B cell (primary cell): Measurements from ENCODE around the gene TBX10. TPM values are rescaled to one million over a fixed set of nuclear protein-coding genes. Genes with fewer than 3 reads are reported as not detected.

ENCODE experiments used
- ATAC-seq: fragments of 200-7000 bp; cut with Tn5 transposase; one replicate; pipeline ENCODE4 v1.10.0; 2021; ENCODE audit warnings: low read depth, mild to moderate bottlenecking, moderate number of reproducible peaks, moderate library complexity
- CTCF ChIA-PET: fragments of 350-600 bp; sonication (Branson Sonifier 250); formaldehyde crosslinking; loops from one replicate; lab custom pipeline; 2021; ENCODE audit warnings: antibody characterized with exemption, inconsistent platforms; lab: Charles Lee
- POLR2A ChIA-PET: fragments of 350-600 bp; sonication (Branson Sonifier 250); formaldehyde crosslinking; loops from one replicate; lab custom pipeline; 2021; ENCODE audit warnings: antibody characterized with exemption; lab: Charles Lee
- DNase-seq: peaks from one replicate; pipeline ENCODE4 v3.0.0; 2013
- H2AFZ ChIP-seq: 2 replicates; pipeline ENCODE4 v1.6.1; 2012; ENCODE audit warnings: mild to moderate bottlenecking, low read depth, low read length; ENCODE audit not compliant: insufficient read depth, poor library complexity, severe bottlenecking
- H3K27ac ChIP-seq, 2 donors: 1 replicate in 1 of 2; 2 replicates in 1 of 2; pipeline ENCODE4 v1.5.1; 2012 to 2013; ENCODE audit warnings: low read length in 2 of 2, mild to moderate bottlenecking in 2 of 2, moderate library complexity in 1 of 2
- H3K27me3 ChIP-seq, 4 experiments: fragments of 200-600 bp in 1 of 4; sonication (generic) in 1 of 4; replicated peaks in 1 of 4; 1 replicate in 2 of 4; 2 replicates in 2 of 4; pipeline versions ENCODE4 v1.6.1 to v1.7.0; 2013 to 2016; ENCODE audit warnings: low read length in 3 of 4, mild to moderate bottlenecking in 2 of 4, mixed read lengths in 1 of 4, moderate library complexity in 1 of 4; ENCODE audit not compliant: insufficient read depth in 4 of 4, control insufficient read depth in 3 of 4; ENCODE audit errors: control extremely low read depth in 1 of 4
- H3K36me3 ChIP-seq, 2 experiments: replicated peaks in 1 of 2; 1 replicate in 1 of 2; 2 replicates in 1 of 2; pipeline versions ENCODE4 v1.6.1 to v1.7.1; 2013; ENCODE audit warnings: low read length in 1 of 2; ENCODE audit not compliant: insufficient read depth in 2 of 2, control insufficient read depth in 1 of 2; ENCODE audit errors: control extremely low read depth in 1 of 2, extremely low read depth in 1 of 2
- H3K4me1 ChIP-seq, 2 donors: fragments of 200-600 bp in 1 of 2; sonication (generic) in 1 of 2; 1 replicate in 1 of 2; 2 replicates in 1 of 2; pipeline versions ENCODE4 v1.5.1 to v1.6.1; 2013 to 2017; ENCODE audit warnings: low read length in 2 of 2; ENCODE audit not compliant: control insufficient read depth in 2 of 2, insufficient read depth in 2 of 2
- H3K4me2 ChIP-seq: replicated peaks from 2 replicates; pipeline ENCODE3; 2012; ENCODE audit warnings: mild to moderate bottlenecking, low read depth, low read length; ENCODE audit not compliant: poor library complexity, severe bottlenecking
- H3K4me3 ChIP-seq, 5 experiments: fragments of 200-600 bp in 1 of 5; sonication (generic) in 1 of 5; 1 replicate in 3 of 5; 2 replicates in 2 of 5; pipeline versions ENCODE4 v1.5.1 to v1.7.0; 2011 to 2016; ENCODE audit warnings: low read length in 4 of 5, mild to moderate bottlenecking in 4 of 5, low read depth in 2 of 5, control low read depth in 1 of 5, moderate library complexity in 1 of 5; ENCODE audit not compliant: insufficient read depth in 1 of 5; ENCODE audit errors: control extremely low read depth in 1 of 5, extremely low read depth in 1 of 5
- H3K79me2 ChIP-seq: fragments of 200-600 bp; sonication (generic); one replicate; pipeline ENCODE4 v1.6.0; 2016; ENCODE audit warnings: low read length; ENCODE audit not compliant: control insufficient read depth, insufficient read depth
- H3K9ac ChIP-seq: fragments of 200-600 bp; sonication (generic); 2 replicates; pipeline ENCODE4 v1.6.1; 2017; ENCODE audit warnings: mild to moderate bottlenecking, low read length, moderate library complexity
- H3K9me3 ChIP-seq, 3 donors: one replicate each; pipeline versions ENCODE4 v1.6.1 to v1.7.1; 2013; ENCODE audit warnings: low read length in 2 of 3; ENCODE audit not compliant: control insufficient read depth in 2 of 3, insufficient read depth in 1 of 3; ENCODE audit errors: control extremely low read depth in 1 of 3
- H4K20me1 ChIP-seq: 2 replicates; pipeline ENCODE4 v1.6.0; 2012; ENCODE audit warnings: mild to moderate bottlenecking, low read length; ENCODE audit not compliant: insufficient read depth, control insufficient read depth, poor library complexity, severe bottlenecking
- H3K27ac Mint-ChIP-seq: one replicate; pipeline ENCODE4 v1.8.0; 2021; ENCODE audit warnings: mixed read lengths
- H3K27me3 Mint-ChIP-seq: one replicate; pipeline ENCODE4 v1.8.0; 2021; ENCODE audit warnings: mixed read lengths
- H3K4me1 Mint-ChIP-seq: one replicate; pipeline ENCODE4 v1.8.0; 2021; ENCODE audit warnings: mixed read lengths
- H3K4me3 Mint-ChIP-seq: one replicate; pipeline ENCODE4 v1.8.0; 2021; ENCODE audit warnings: mixed read lengths
- H3K9me3 Mint-ChIP-seq: one replicate; pipeline ENCODE4 v1.8.0; 2022; ENCODE audit warnings: mixed read lengths; ENCODE audit not compliant: insufficient read depth
- EZH2 ChIP-seq: IDR thresholded peaks from 2 replicates; pipeline ENCODE4 v1.6.1; 2012; ENCODE audit warnings: borderline replicate concordance, low read depth, mild to moderate bottlenecking, moderate library complexity, low read length; ENCODE audit not compliant: insufficient read depth, poor library complexity, severe bottlenecking
- WGBS: methylation state at CpG from one replicate; pipeline ENCODE4 v1.1.5; 2013; ENCODE audit warnings: missing lambda C conversion rate; ENCODE audit not compliant: insufficient coverage; 5-methylcytosine and 5-hydroxymethylcytosine counted together
- intact Hi-C: fragments of 100-400 bp; cut with micrococcal nuclease; formaldehyde crosslinking; loops from one replicate; pipeline ENCODE4 v1.10.0; 2022
- polyA plus RNA-seq: library from polyadenylated mRNA; depleted of rRNA; stranded (reverse); fragments of >200 nt; gene quantifications from 2 replicates; pipeline ENCODE4 v1.2.3, GENCODE V29; 2012
- total RNA-seq, 2 donors: library from RNA; stranded (reverse); fragments of 120-200 nt in 1 of 2; gene quantifications; 1 replicate in 1 of 2; 2 replicates in 1 of 2; pipeline versions ENCODE4 v1.2.3 to v1.2.4, GENCODE V29; 2013 to 2022
- TF ChIP-seq, protein P1 (sequence below): fragments of 200-600 bp; IDR thresholded peaks from one replicate; pipeline ENCODE4 v1.8.0; 2022; ENCODE audit warnings: antibody characterized with exemption, mild to moderate bottlenecking

TBX10 gene
- total and polyA plus RNA-seq, 2 donors (not counting 1 experiment from before 2014, with no cell fraction given): not detected

DNA sequence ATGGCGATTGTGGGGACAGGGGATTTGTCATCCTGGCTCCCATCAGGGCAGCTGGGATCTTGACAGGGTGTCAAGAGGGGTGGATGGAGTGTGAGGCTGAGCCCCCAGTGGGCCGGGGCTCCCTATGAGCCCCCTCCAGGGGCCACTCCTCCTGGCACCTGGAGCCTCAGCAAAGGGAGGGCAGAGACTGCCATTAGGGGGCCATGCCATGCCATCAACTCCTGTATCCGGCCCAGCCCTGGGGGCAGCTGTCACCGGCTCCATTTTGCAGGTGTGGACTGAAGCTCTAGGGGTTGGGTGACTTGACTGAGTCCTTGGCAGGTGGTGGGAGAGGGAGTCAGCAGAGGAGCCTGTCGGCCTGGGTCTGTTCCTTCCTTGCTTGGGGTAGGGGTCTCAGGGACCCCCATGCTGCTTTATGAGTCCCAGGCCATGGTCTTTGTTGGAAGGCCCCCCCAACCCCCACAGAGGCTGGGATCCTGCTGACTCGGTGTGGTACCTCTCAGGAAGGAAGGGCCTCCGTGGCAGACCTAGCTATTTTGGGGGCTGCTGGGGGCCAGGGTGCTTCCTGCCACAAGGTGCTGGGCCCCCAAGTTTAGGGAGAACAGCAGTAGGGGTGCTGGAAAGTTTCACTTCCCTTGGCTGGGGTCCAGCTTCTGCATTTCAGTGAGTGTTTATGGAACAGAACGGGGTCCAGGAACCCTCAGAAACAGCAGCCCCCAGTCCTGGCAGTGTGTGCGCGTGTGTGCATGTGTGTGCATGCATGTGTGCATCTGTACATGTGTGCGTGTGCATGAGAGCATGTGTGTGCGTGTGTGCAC is 9.4 kb upstream of the TBX10 start:
- H3K4me3 ChIP-seq: peak overlapping the region in 2 of 5 experiments; percentile 4 to 11
- no peaks in the 10 kb centered on the region for H3K9me3 Mint-ChIP-seq
- intact Hi-C loops: loop anchor here (1.0 to 5.0 kb wide), 3 partner anchors 10 to 37 kb away; partner anchors contain the start of gene NUDT8
- peaks cover 66 to 72% of the 10 kb centered on the region in 2 donors for H3K4me1 ChIP-seq
- CTCF ChIA-PET: interaction anchor here (0.6 to 9.2 kb wide), 12 partner anchors 10 to 701 kb away, joined by 3 to 149 read pairs (median 6); partner anchors contain the start of gene NUDT8
- peaks cover 65% of the 10 kb centered on the region for H3K4me1 Mint-ChIP-seq
- peaks cover 0 to 4% (median 0%) of the 10 kb centered on the region in 4 experiments for H3K27me3 ChIP-seq
- peak overlapping the region; percentile 79 for H3K4me2 ChIP-seq
- H3K4me3 Mint-ChIP-seq: peak overlapping the region; percentile 95
- no peak overlapping the region for H2AFZ ChIP-seq
- H3K27me3 Mint-ChIP-seq: no peaks in the 10 kb centered on the region
- H3K79me2 ChIP-seq: no peaks in the 10 kb centered on the region
- H3K36me3 ChIP-seq: no peaks in the 10 kb centered on the region
- H3K9me3 ChIP-seq: peaks cover 0 to 35% (median 1%) of the 10 kb centered on the region in 3 donors
- no peaks in the 10 kb centered on the region for H4K20me1 ChIP-seq
- DNase-seq (peak; percentile 75), ATAC-seq (no peak)
- TF ChIP-seq, protein P1, sequence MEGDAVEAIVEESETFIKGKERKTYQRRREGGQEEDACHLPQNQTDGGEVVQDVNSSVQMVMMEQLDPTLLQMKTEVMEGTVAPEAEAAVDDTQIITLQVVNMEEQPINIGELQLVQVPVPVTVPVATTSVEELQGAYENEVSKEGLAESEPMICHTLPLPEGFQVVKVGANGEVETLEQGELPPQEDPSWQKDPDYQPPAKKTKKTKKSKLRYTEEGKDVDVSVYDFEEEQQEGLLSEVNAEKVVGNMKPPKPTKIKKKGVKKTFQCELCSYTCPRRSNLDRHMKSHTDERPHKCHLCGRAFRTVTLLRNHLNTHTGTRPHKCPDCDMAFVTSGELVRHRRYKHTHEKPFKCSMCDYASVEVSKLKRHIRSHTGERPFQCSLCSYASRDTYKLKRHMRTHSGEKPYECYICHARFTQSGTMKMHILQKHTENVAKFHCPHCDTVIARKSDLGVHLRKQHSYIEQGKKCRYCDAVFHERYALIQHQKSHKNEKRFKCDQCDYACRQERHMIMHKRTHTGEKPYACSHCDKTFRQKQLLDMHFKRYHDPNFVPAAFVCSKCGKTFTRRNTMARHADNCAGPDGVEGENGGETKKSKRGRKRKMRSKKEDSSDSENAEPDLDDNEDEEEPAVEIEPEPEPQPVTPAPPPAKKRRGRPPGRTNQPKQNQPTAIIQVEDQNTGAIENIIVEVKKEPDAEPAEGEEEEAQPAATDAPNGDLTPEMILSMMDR: no peak
- no peak for TF ChIP-seq EZH2
- peak overlapping the region; percentile 26 for H3K9ac ChIP-seq
- POLR2A ChIA-PET: interaction anchor here (0.5 to 2.0 kb wide), 5 partner anchors 19 to 409 kb away, joined by 3 to 13 read pairs (median 3); partner anchors contain the start of gene NUDT8
- WGBS: 2% methylated on average over 11 of the region's 12 CpGs
- peak overlapping the region; percentile 56 to 66 for H3K27ac ChIP-seq
- peak overlapping the region; percentile 37 for H3K27ac Mint-ChIP-seq
